Measurements from ENCODE around the gene REXO1. TPM values are rescaled to one million over a fixed set of nuclear protein-coding genes. Genes with fewer than 3 reads are reported as not detected.

REXO1 gene
- polyA plus RNA-seq, 2 of the 4 experiments (the other 2 are of a cell fraction) = 5.6 to 13.8 TPM

DNA sequence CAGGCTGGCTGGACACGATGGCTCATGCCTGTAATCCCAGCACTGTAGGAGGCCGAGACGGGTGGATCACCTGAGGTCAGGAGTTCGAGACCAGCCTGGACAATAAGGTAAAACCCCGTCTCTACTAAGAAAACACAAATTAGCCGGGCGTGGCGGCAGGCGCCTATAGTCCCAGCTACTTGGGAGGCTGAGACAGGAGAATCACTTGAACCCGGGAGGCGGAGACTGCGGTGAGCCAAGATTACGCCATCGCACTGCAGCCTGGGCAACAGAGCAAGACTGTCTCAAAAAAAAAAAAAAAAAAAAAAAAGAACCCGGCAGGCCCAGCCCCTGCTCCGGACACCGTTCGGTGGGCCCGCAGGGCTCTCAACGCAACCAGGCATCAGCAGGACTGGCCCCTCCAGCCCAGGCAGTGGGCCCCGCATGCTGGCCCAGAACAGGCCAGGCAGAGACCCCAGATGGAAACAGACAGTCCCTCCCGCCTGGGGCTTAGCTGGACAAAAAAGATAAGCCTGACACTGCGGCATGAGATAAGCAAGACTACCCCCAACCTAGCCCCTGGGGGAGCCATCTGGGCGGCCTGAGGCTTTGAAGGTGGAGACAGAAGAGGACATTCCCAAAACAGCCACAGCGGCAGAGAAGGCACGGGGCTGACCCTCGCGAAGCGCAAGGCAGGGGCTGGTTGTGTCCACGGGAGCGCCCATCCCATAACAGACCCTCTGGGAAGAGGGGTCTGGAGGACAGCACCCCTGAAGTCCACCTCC, 11.6 kb downstream of the REXO1 start:
- no peaks in the 10 kb centered on the region for H3K4me1 ChIP-seq
- DNase-seq (ENCODE audit: low read depth in 1 of 2, low spot score in 1 of 2) = no peak
- H3K4me2 ChIP-seq = no peak overlapping the region
- ChIA-PET POLR2A (no interaction called here), CTCF (interaction anchor here (0.5 to 14.0 kb wide), 16 partner anchors 10 to 502 kb away, joined by 3 to 212 read pairs (median 4); no protein-coding TSS in a partner anchor)
- H3K9me3 ChIP-seq = no peaks in the 10 kb centered on the region
- WGBS (ENCODE audit: missing lambda C conversion rate) = 90% methylated on average over 19 of the region's 31 CpGs
- FAIRE-seq = no peak
- H3K4me3 ChIP-seq = no peak overlapping the region
- H3K27ac ChIP-seq = no peak overlapping the region
- no peak for TF ChIP-seq ZFP36 (IDR thresholded peaks at IDR 0.05; ENCODE audit: borderline replicate concordance, partially characterized antibody)
- no peak for TF ChIP-seq ZSCAN20 (CRISPR knock-in tag; IDR thresholded peaks at IDR 0.05)
- TF ChIP-seq JUN (IDR thresholded peaks at IDR 0.05) = no peak
- TF ChIP-seq HDAC2 (IDR thresholded peaks at IDR 0.05) = no peak
- no peak for TF ChIP-seq FOXS1 (CRISPR knock-in tag; IDR thresholded peaks at IDR 0.05)
- TF ChIP-seq RAD21 (conservative IDR thresholded peaks at IDR 0.05 in 1 of 2, IDR thresholded peaks at IDR 0.05 in 1 of 2) = no peak
- TF ChIP-seq NPAS2 (CRISPR knock-in tag; IDR thresholded peaks at IDR 0.05; ENCODE audit: borderline replicate concordance) = no peak
- no peak for TF ChIP-seq FOSL2 (IDR thresholded peaks at IDR 0.05)
- no peak for TF ChIP-seq FOSL2 (CRISPR knock-in tag; IDR thresholded peaks at IDR 0.05)
- TF ChIP-seq MYC (IDR thresholded peaks at IDR 0.05; ENCODE audit: borderline replicate concordance, low read length) = no peak
- TF ChIP-seq ESRRA (IDR thresholded peaks at IDR 0.05; ENCODE audit: borderline replicate concordance, low read length) = no peak
- no peak for ATAC-seq

DNA sequence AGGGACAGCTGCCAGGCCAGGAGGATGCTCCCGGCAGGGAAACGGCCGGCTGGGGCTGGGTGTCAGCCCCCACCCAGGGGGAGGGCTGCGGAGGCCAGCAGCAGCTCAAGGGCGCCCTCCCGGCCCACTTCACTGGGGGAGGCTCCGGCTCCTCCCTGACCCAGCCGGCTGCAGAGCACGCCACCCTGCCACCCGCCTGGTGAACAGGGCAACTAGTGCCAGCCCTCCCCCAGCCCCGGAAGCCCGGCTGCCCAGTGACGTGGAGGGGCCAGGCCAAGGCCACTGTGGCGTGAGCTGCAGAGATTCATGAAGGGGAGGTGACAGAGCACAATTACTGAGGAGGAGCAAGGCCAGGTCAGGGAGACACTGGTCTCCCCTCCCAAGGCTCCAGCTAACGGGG, 14.7 kb downstream of the REXO1 start:
- POLR2A ChIA-PET = no interaction called here
- no peak for TF ChIP-seq EHF (CRISPR knock-in tag; IDR thresholded peaks at IDR 0.05)
- TF ChIP-seq, protein P1, sequence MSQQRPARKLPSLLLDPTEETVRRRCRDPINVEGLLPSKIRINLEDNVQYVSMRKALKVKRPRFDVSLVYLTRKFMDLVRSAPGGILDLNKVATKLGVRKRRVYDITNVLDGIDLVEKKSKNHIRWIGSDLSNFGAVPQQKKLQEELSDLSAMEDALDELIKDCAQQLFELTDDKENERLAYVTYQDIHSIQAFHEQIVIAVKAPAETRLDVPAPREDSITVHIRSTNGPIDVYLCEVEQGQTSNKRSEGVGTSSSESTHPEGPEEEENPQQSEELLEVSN (IDR thresholded peaks at IDR 0.05; ENCODE audit: borderline replicate concordance, low read depth) = no peak
- no peak for TF ChIP-seq CTCF (IDR thresholded peaks at IDR 0.05)
- no peak for TF ChIP-seq ZNF302 (CRISPR knock-in tag; IDR thresholded peaks at IDR 0.05)
- no peak for TF ChIP-seq BHLHE40 (IDR thresholded peaks at IDR 0.05; ENCODE audit: low read depth, low read length)
- TF ChIP-seq FOSB (CRISPR knock-in tag; IDR thresholded peaks at IDR 0.05) = no peak
- no peak for TF ChIP-seq EHMT2 (IDR thresholded peaks at IDR 0.05; ENCODE audit: low read depth)
- TF ChIP-seq, protein P2, sequence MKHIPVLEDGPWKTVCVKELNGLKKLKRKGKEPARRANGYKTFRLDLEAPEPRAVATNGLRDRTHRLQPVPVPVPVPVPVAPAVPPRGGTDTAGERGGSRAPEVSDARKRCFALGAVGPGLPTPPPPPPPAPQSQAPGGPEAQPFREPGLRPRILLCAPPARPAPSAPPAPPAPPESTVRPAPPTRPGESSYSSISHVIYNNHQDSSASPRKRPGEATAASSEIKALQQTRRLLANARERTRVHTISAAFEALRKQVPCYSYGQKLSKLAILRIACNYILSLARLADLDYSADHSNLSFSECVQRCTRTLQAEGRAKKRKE (CRISPR knock-in tag; IDR thresholded peaks at IDR 0.05; ENCODE audit: low read depth) = no peak
- TF ChIP-seq CHD4 (IDR thresholded peaks at IDR 0.05; ENCODE audit: borderline replicate concordance) = no peak
- TF ChIP-seq JUNB (IDR thresholded peaks at IDR 0.05) = no peak
- no peak for TF ChIP-seq FOSL2 (IDR thresholded peaks at IDR 0.05)
- TF ChIP-seq FOSL2 (CRISPR knock-in tag; IDR thresholded peaks at IDR 0.05) = no peak
- TF ChIP-seq, protein P3, sequence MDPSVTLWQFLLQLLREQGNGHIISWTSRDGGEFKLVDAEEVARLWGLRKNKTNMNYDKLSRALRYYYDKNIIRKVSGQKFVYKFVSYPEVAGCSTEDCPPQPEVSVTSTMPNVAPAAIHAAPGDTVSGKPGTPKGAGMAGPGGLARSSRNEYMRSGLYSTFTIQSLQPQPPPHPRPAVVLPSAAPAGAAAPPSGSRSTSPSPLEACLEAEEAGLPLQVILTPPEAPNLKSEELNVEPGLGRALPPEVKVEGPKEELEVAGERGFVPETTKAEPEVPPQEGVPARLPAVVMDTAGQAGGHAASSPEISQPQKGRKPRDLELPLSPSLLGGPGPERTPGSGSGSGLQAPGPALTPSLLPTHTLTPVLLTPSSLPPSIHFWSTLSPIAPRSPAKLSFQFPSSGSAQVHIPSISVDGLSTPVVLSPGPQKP (IDR thresholded peaks at IDR 0.05; ENCODE audit: low read depth, low read length) = no peak
- TF ChIP-seq, protein P4, sequence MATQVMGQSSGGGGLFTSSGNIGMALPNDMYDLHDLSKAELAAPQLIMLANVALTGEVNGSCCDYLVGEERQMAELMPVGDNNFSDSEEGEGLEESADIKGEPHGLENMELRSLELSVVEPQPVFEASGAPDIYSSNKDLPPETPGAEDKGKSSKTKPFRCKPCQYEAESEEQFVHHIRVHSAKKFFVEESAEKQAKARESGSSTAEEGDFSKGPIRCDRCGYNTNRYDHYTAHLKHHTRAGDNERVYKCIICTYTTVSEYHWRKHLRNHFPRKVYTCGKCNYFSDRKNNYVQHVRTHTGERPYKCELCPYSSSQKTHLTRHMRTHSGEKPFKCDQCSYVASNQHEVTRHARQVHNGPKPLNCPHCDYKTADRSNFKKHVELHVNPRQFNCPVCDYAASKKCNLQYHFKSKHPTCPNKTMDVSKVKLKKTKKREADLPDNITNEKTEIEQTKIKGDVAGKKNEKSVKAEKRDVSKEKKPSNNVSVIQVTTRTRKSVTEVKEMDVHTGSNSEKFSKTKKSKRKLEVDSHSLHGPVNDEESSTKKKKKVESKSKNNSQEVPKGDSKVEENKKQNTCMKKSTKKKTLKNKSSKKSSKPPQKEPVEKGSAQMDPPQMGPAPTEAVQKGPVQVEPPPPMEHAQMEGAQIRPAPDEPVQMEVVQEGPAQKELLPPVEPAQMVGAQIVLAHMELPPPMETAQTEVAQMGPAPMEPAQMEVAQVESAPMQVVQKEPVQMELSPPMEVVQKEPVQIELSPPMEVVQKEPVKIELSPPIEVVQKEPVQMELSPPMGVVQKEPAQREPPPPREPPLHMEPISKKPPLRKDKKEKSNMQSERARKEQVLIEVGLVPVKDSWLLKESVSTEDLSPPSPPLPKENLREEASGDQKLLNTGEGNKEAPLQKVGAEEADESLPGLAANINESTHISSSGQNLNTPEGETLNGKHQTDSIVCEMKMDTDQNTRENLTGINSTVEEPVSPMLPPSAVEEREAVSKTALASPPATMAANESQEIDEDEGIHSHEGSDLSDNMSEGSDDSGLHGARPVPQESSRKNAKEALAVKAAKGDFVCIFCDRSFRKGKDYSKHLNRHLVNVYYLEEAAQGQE (IDR thresholded peaks at IDR 0.05) = no peak
- TF ChIP-seq HEYL (CRISPR knock-in tag; IDR thresholded peaks at IDR 0.05) = no peak
- TF ChIP-seq CBX2 (IDR thresholded peaks at IDR 0.05; ENCODE audit: borderline replicate concordance, low read depth) = no peak
- no peak for TF ChIP-seq MAFK (IDR thresholded peaks at IDR 0.05; ENCODE audit: partially characterized antibody)
- TF ChIP-seq, protein P5, sequence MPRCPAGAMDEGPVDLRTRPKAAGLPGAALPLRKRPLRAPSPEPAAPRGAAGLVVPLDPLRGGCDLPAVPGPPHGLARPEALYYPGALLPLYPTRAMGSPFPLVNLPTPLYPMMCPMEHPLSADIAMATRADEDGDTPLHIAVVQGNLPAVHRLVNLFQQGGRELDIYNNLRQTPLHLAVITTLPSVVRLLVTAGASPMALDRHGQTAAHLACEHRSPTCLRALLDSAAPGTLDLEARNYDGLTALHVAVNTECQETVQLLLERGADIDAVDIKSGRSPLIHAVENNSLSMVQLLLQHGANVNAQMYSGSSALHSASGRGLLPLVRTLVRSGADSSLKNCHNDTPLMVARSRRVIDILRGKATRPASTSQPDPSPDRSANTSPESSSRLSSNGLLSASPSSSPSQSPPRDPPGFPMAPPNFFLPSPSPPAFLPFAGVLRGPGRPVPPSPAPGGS (IDR thresholded peaks at IDR 0.05) = no peak
- no peak for TF ChIP-seq RAD21 (conservative IDR thresholded peaks at IDR 0.05 in 1 of 2, IDR thresholded peaks at IDR 0.05 in 1 of 2)

More for the DNA sequence above, 14.7 kb downstream of the REXO1 start:
- no peak overlapping the region for H3K4me3 ChIP-seq
- CTCF ChIA-PET = interaction anchor here (0.7 to 1.0 kb wide), 3 partner anchors 67 to 240 kb away, joined by 3 read pairs; no protein-coding TSS in a partner anchor
- H3K27ac ChIP-seq = no peak overlapping the region
- 86% methylated on average over 4 of the region's 15 CpGs for WGBS (ENCODE audit: missing lambda C conversion rate)
- FAIRE-seq (no peak), DNase-seq (ENCODE audit: low read depth in 1 of 2, low spot score in 1 of 2) (no peak), ATAC-seq (no peak)
- no peaks in the 10 kb centered on the region for H3K4me1 ChIP-seq
- no peaks in the 10 kb centered on the region for H3K9me3 ChIP-seq
- H3K4me2 ChIP-seq = no peak overlapping the region

All from A549 (cell line).